ENCODE results near the gene IL22RA2. TPM values are rescaled to one million over a fixed set of nuclear protein-coding genes. Genes with fewer than 3 reads are reported as not detected.

IL22RA2 gene
- total and polyA plus RNA-seq, 9 of the 15 experiments (the other 6 are each of a cell fraction or from before 2014, with no cell fraction given), result 0.03 TPM; not detected in 8

DNA sequence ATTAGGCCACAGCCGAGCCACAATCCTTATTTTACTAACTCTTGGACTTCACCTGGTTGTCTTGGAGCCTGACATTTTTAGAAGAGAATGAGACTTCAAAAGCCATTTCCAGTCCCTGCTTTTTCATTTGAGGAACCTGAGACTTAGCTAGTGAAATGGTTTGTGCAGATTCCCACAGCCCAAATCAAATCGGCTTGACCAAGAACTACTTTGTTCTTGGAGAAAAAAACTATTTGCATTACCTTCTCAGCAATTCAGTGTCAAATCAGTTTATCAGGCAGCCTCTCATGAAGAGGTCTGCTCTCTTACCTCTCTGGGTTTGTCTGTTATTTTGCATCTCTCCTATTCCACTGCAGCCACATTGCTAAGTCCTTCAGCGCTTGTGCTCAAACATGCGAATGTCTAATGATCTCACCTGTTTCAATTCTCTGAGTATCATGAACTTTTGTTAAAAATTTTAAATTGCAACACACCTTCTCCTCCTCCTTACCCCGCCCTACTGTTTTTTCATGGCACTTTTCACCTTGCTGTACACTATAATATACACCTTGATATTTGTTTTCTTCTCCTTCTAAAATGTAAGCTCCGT lies 46.3 kb upstream of the IL22RA2 start (continued):
- TF ChIP-seq, protein P1, sequence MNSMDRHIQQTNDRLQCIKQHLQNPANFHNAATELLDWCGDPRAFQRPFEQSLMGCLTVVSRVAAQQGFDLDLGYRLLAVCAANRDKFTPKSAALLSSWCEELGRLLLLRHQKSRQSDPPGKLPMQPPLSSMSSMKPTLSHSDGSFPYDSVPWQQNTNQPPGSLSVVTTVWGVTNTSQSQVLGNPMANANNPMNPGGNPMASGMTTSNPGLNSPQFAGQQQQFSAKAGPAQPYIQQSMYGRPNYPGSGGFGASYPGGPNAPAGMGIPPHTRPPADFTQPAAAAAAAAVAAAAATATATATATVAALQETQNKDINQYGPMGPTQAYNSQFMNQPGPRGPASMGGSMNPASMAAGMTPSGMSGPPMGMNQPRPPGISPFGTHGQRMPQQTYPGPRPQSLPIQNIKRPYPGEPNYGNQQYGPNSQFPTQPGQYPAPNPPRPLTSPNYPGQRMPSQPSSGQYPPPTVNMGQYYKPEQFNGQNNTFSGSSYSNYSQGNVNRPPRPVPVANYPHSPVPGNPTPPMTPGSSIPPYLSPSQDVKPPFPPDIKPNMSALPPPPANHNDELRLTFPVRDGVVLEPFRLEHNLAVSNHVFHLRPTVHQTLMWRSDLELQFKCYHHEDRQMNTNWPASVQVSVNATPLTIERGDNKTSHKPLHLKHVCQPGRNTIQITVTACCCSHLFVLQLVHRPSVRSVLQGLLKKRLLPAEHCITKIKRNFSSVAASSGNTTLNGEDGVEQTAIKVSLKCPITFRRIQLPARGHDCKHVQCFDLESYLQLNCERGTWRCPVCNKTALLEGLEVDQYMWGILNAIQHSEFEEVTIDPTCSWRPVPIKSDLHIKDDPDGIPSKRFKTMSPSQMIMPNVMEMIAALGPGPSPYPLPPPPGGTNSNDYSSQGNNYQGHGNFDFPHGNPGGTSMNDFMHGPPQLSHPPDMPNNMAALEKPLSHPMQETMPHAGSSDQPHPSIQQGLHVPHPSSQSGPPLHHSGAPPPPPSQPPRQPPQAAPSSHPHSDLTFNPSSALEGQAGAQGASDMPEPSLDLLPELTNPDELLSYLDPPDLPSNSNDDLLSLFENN (IDR thresholded peaks at IDR 0.05; ENCODE audit: low read depth in 2 of 2, low read length in 2 of 2), result no peak
- TF ChIP-seq E2F3 (CRISPR knock-in tag; IDR thresholded peaks at IDR 0.05) (peak; percentile 5; the same call in 1 of the 2 replicates), L3MBTL2 (IDR thresholded peaks at IDR 0.05) (peak; percentile 1; the same call in 1 of the 2 replicates), NRF1 (conservative IDR thresholded peaks at IDR 0.05 in 1 of 2, IDR thresholded peaks at IDR 0.05 in 1 of 2) (peak in 1 of 2 experiments; percentile 59), ZC3H11A (IDR thresholded peaks at IDR 0.05; ENCODE audit: low read depth, low read length) (no peak), RBM17 (IDR thresholded peaks at IDR 0.05; ENCODE audit: borderline replicate concordance, low read depth, low read length) (no peak), POLR3G (IDR thresholded peaks at IDR 0.05; ENCODE audit: extremely low read depth, insufficient read length, insufficient replicate concordance) (no peak), GATAD2B (IDR thresholded peaks at IDR 0.05; ENCODE audit: borderline replicate concordance) (no peak), HMG20A (CRISPR knock-in tag; conservative IDR thresholded peaks at IDR 0.05) (peak; percentile 67; the same call in 1 of the 2 replicates), SUPT5H (IDR thresholded peaks at IDR 0.05) (no peak), ELF1 (tag; IDR thresholded peaks at IDR 0.05) (peak; percentile 45; the same call in 1 of the 2 replicates), FUS (optimal IDR thresholded peaks at IDR 0.05; ENCODE audit: low read depth, low read length) (no peak)
- TF ChIP-seq, protein P2, sequence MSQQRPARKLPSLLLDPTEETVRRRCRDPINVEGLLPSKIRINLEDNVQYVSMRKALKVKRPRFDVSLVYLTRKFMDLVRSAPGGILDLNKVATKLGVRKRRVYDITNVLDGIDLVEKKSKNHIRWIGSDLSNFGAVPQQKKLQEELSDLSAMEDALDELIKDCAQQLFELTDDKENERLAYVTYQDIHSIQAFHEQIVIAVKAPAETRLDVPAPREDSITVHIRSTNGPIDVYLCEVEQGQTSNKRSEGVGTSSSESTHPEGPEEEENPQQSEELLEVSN (IDR thresholded peaks at IDR 0.05; ENCODE audit: borderline replicate concordance in 1 of 2, extremely low read depth in 1 of 2, insufficient read depth in 1 of 2, insufficient read length in 1 of 2, low read depth in 1 of 2, low read length in 1 of 2, poor library complexity in 1 of 2, severe bottlenecking in 1 of 2), result no peak
- TF ChIP-seq, protein P3, sequence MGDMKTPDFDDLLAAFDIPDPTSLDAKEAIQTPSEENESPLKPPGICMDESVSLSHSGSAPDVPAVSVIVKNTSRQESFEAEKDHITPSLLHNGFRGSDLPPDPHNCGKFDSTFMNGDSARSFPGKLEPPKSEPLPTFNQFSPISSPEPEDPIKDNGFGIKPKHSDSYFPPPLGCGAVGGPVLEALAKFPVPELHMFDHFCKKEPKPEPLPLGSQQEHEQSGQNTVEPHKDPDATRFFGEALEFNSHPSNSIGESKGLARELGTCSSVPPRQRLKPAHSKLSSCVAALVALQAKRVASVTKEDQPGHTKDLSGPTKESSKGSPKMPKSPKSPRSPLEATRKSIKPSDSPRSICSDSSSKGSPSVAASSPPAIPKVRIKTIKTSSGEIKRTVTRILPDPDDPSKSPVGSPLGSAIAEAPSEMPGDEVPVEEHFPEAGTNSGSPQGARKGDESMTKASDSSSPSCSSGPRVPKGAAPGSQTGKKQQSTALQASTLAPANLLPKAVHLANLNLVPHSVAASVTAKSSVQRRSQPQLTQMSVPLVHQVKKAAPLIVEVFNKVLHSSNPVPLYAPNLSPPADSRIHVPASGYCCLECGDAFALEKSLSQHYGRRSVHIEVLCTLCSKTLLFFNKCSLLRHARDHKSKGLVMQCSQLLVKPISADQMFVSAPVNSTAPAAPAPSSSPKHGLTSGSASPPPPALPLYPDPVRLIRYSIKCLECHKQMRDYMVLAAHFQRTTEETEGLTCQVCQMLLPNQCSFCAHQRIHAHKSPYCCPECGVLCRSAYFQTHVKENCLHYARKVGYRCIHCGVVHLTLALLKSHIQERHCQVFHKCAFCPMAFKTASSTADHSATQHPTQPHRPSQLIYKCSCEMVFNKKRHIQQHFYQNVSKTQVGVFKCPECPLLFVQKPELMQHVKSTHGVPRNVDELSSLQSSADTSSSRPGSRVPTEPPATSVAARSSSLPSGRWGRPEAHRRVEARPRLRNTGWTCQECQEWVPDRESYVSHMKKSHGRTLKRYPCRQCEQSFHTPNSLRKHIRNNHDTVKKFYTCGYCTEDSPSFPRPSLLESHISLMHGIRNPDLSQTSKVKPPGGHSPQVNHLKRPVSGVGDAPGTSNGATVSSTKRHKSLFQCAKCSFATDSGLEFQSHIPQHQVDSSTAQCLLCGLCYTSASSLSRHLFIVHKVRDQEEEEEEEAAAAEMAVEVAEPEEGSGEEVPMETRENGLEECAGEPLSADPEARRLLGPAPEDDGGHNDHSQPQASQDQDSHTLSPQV (IDR thresholded peaks at IDR 0.05), result peak; percentile 9; the same call in 1 of the 2 replicates
- TF ChIP-seq, protein P4, sequence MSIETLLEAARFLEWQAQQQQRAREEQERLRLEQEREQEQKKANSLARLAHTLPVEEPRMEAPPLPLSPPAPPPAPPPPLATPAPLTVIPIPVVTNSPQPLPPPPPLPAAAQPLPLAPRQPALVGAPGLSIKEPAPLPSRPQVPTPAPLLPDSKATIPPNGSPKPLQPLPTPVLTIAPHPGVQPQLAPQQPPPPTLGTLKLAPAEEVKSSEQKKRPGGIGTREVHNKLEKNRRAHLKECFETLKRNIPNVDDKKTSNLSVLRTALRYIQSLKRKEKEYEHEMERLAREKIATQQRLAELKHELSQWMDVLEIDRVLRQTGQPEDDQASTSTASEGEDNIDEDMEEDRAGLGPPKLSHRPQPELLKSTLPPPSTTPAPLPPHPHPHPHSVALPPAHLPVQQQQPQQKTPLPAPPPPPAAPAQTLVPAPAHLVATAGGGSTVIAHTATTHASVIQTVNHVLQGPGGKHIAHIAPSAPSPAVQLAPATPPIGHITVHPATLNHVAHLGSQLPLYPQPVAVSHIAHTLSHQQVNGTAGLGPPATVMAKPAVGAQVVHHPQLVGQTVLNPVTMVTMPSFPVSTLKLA (conservative IDR thresholded peaks at IDR 0.05), result no peak

All from K562 (cell line).